A673 (cell line): ENCODE data around the gene ST7. TPM values are rescaled to one million over a fixed set of nuclear protein-coding genes. Genes with fewer than 3 reads are reported as not detected.

ENCODE experiments used
- BruUV-seq: library from RNA; stranded (reverse); fragments of 400-500 nt; replicated peaks from 2 replicates; lab custom pipeline; 2021; lab: Mats Ljungman, UMichigan
- CTCF ChIA-PET: fragments of 300-600 bp; sonication (Branson Sonifier 250); formaldehyde crosslinking; loops from one replicate; lab custom pipeline; 2022; ENCODE audit warnings: antibody characterized with exemption; lab: Charles Lee
- POLR2A ChIA-PET: fragments of 300-600 bp; sonication (Branson Sonifier 250); formaldehyde crosslinking; loops from one replicate; lab custom pipeline; 2022; ENCODE audit warnings: antibody characterized with exemption; ENCODE audit not compliant: low non-redundant PET; lab: Charles Lee
- DNase-seq: peaks from one replicate; pipeline ENCODE4 v3.0.0-alpha.2; 2015; ENCODE audit warnings: low spot score
- H3K27ac ChIP-seq: fragments of 200-600 bp; sonication (generic); 2 replicates; pipeline ENCODE4 v1.5.1; 2016; ENCODE audit warnings: mixed run types, low read depth, mild to moderate bottlenecking, mixed read lengths, antibody characterized with exemption, low read length; ENCODE audit not compliant: poor library complexity, severe bottlenecking
- H3K27me3 ChIP-seq: fragments of 200-600 bp; sonication (generic); replicated peaks from 2 replicates; pipeline ENCODE4 v1.6.1; 2017; ENCODE audit warnings: mixed run types, low read depth, mild to moderate bottlenecking, mixed read lengths, antibody characterized with exemption, low read length; ENCODE audit not compliant: insufficient read depth, poor library complexity
- H3K36me3 ChIP-seq: fragments of 200-600 bp; sonication (generic); 2 replicates; pipeline ENCODE4 v1.6.1; 2016; ENCODE audit warnings: mixed run types, mild to moderate bottlenecking, mixed read lengths, antibody characterized with exemption, low read length; ENCODE audit not compliant: insufficient read depth, poor library complexity, severe bottlenecking
- H3K4me1 ChIP-seq: fragments of 200-600 bp; sonication (generic); 2 replicates; pipeline ENCODE4 v1.6.1; 2017; ENCODE audit warnings: mixed run types, mild to moderate bottlenecking, mixed read lengths, antibody characterized with exemption, low read length; ENCODE audit not compliant: insufficient read depth, poor library complexity, severe bottlenecking
- H3K4me3 ChIP-seq: fragments of 200-600 bp; sonication (generic); 2 replicates; pipeline ENCODE4 v1.5.1; 2016; ENCODE audit warnings: low read depth, mixed run types, mild to moderate bottlenecking, mixed read lengths, low read length; ENCODE audit not compliant: poor library complexity, severe bottlenecking
- H3K9me3 ChIP-seq: fragments of 200-600 bp; sonication (generic); 2 replicates; pipeline ENCODE4 v1.6.1; 2016; ENCODE audit warnings: mixed run types, low read depth, mild to moderate bottlenecking, mixed read lengths, antibody characterized with exemption, low read length; ENCODE audit not compliant: poor library complexity, severe bottlenecking
- CTCF ChIP-seq: fragments of 300-800, 200-600 bp; sonication (generic); conservative IDR thresholded peaks from 2 replicates; pipeline ENCODE4 v1.5.1; 2017; ENCODE audit warnings: low read depth, mild to moderate bottlenecking, antibody characterized with exemption, low read length, moderate library complexity, mixed read lengths
- EZH2 ChIP-seq: fragments of 200-600 bp; sonication (generic); IDR thresholded peaks from 2 replicates; pipeline ENCODE4 v1.6.1; 2017; ENCODE audit warnings: borderline replicate concordance, low read depth, mild to moderate bottlenecking, mixed read lengths, antibody characterized with exemption, low read length; ENCODE audit not compliant: poor library complexity, severe bottlenecking
- intact Hi-C: fragments of 100-400 bp; cut with micrococcal nuclease; formaldehyde crosslinking; loops from one replicate; pipeline ENCODE4 v1.10.0; 2022; ENCODE audit not compliant: unreplicated experiment
- total RNA-seq: library from RNA; stranded (reverse); gene quantifications from 2 replicates; pipeline ENCODE4 v1.2.3, GENCODE V29; 2021

ST7 gene
- total RNA-seq, 1 experiment from 2014 or later = 24.3 TPM

GRCh38 chr7:117110480-117111315 is 157.4 kb downstream of the ST7 start:
- DNase-seq = peak; percentile 55

GRCh38 chr7:117111535-117111934 is 158.2 kb downstream of the ST7 start:
- no peaks in the 10 kb centered on the region for H3K9me3 ChIP-seq
- H3K4me3 ChIP-seq = no peak overlapping the region
- POLR2A ChIA-PET = no interaction called here
- no peaks in the 10 kb centered on the region for H3K36me3 ChIP-seq
- TF ChIP-seq CTCF (no peak), EZH2 (no peak)
- no TSS peak for BruUV-seq
- DNase-seq = no peak
- intact Hi-C loops = loop anchor here (10.0 kb wide), 1 partner anchor 507 kb away; no protein-coding TSS in a partner anchor
- CTCF ChIA-PET = no interaction called here
- no peaks in the 10 kb centered on the region for H3K27me3 ChIP-seq
- H3K4me1 ChIP-seq = peaks cover 9% of the 10 kb centered on the region
- no peak overlapping the region for H3K27ac ChIP-seq

More at GRCh38 chr7:117110480-117111315, 157.4 kb downstream of the ST7 start:
- intact Hi-C loops = loop anchor here (10.0 kb wide), 1 partner anchor 506 kb away; no protein-coding TSS in a partner anchor
- CTCF ChIA-PET = no interaction called here
- TF ChIP-seq CTCF = no peak
- TF ChIP-seq EZH2 = no peak
- Histone ChIP-seq H3K4me3 (no peak overlapping the region), H3K9me3 (no peaks in the 10 kb centered on the region), H3K27me3 (no peaks in the 10 kb centered on the region), H3K4me1 (peaks cover 9% of the 10 kb centered on the region), H3K27ac (no peak overlapping the region), H3K36me3 (no peaks in the 10 kb centered on the region)
- BruUV-seq = no TSS peak
- POLR2A ChIA-PET = no interaction called here

GRCh38 chr7:117112640-117113039 is 159.3 kb downstream of the ST7 start:
- no peak for DNase-seq
- no peaks in the 10 kb centered on the region for H3K9me3 ChIP-seq
- no peaks in the 10 kb centered on the region for H3K27me3 ChIP-seq
- TF ChIP-seq CTCF (no peak), EZH2 (no peak)
- POLR2A ChIA-PET = no interaction called here
- H3K36me3 ChIP-seq = no peaks in the 10 kb centered on the region
- intact Hi-C loops = loop anchor here (10.0 kb wide), 1 partner anchor 508 kb away; no protein-coding TSS in a partner anchor
- H3K4me1 ChIP-seq = peaks cover 9% of the 10 kb centered on the region
- no peak overlapping the region for H3K4me3 ChIP-seq
- CTCF ChIA-PET = no interaction called here
- no peak overlapping the region for H3K27ac ChIP-seq
- BruUV-seq = no TSS peak
